Activated CD4-positive, alpha-beta T cell treated with anti-CD3 and anti-CD28 coated beads, Interleukin-2, Interleukin-4, amounts not matched to agents 100 ng/mL and 50 ng/mL, durations not matched to agents 16 hours and 8 hours (primary cell): ENCODE data around the gene SRPK1.
A peak's percentile ranks its signal among the peaks of the same experiment; 100 is the strongest.
"Not testable (repeated sequence)": the region's sequence is repeated elsewhere in the genome, so short reads cannot be mapped to it uniquely, and the experiment has no call there.

ENCODE experiments used
- DNase-seq: peaks from one replicate; pipeline ENCODE4 v3.0.0-alpha.2; 2020; ENCODE audit warnings: low spot score

Gene SRPK1

DNA sequence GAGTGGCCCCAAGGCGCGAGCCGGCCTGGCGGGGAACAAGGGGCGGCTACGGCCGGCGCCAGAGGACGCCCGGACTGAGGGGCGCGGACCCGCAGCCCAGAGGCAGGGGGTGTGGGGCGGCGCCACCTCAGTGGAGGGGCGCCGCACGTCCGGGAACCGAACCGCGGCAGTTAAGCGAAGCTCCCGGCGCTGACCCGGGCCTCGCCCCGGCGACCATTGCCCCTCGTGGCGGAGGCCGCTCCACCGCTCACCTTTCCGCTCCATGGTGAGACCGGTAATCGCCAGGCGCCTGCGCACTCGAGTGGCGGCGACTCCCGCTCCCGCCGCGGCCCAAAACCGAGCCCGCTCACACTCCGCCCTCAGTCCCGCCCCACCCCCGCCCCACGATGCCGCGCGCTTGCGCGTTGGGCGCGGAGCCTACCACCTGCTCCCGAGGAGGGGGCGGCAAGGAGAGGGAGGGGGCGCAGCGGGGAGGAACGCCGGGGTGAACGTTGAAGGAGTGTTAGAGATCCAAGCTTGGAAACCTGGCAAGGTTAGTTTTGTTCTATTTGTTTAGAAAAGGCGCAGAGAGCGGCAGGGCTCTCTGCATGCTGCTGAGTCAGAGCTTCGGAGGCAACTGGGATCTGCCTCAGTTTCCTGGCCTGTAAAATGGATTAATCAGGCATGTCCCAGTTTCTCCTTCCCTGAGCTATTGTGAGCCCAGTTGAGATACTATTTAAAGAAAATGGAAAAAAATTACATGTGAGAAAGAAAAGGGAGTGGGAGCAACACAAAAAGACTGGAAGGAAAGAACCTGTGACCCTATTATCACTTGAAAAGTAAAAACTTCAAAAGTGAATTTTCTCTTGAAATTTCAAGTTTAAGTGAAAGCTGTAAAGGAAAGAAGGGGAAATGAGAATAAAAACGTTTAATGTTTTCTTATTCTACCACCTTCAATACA is at the start of gene SRPK1:
Gene SRPK1 (minus strand): TSS at position 306 of the 940 bp plus-strand sequence. CDS start 42 bp downstream, at position 264.
- peak; percentile 93 for DNase-seq

DNA sequence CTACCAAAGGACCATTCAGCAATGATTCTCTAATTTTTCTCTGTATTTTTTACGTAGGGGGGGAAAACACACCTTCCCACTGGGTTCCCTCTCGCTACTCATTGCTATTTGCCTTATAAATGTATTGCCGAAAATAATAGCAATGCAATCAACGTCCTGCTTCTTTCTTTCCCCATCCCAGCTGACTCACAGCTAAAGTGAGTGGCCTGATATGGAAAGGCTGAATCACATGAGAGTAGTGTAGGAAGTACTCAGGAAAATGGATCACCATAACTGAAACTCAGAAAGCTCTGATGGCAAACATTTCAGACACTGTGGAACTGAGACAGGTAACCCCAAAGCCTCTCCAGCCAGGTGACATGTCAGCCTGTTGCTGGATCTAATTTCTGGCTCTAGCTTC is 49.3 kb upstream of the SRPK1 start:
- DNase-seq = no peak

DNA sequence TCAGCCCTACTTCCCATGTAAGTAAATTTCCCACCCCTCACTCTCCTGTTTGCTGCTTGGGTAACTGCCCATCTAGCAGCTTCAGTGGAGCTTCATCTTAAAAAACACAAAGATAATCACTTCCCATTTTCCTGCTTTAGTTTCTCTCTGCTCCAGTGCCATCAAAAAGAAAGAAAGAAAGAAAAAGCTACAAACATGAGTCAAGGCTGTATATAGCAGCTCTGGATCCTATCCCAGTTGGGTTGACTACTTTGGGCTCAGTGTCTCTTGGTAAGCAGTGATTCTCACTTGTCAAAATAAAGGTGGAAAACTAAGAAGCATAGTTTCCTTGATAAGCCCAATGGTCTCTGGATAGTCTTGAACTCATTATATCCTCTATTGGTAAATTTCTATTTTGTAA is 48.7 kb upstream of the SRPK1 start:
- DNase-seq = no peak

DNA sequence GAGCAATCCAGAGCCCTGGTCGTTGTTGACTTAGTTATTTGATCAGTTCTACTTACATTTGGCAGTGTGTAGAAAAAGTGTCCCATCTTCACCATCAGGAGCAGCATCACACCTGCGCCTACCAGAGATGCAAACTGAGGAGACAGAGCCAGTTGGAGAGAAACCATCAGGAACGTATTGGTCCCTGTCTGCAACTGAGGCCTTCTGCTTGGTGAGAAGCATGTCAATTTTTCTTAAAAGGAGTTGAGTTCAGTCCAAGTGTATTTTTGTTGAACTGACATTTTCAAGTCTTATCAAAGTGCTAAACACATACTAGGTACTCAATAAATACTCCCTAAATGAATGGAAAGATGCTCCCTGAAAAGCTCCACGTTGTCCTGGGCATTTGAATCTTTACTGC is 47.9 kb upstream of the SRPK1 start:
- DNase-seq = no peak

DNA sequence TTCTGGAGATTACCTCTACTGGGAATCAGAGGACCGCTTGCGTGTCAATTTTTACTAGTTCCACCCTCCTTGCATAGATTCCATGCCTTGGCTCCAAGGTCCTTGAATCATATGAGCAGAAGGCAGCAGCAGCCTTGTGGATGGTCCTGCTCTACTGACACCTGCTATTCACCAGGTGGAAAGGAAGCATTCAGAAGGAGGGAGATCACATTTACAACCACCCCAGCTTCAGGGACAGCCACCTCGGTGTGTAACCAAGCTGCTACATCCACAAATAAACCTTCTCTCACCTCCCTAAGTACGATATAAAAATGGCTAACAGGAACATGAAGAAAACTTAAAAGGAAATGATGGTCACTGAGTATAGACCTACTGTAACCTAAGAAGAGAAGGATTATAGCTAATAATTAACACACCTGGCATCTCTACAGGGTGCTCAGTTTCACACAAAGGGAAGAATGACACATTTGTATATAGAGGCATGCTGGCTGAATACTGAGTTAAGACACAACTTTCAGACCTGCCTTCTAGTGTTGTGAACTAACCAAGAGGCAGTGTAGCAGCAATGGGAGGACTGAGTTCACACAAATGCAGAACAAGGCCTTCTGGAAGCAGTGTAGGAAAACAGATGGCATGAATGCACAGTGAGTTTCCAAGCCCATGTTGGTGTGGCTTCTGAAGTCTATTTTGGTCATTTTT is 46.3 kb upstream of the SRPK1 start:
- no peak for DNase-seq

DNA sequence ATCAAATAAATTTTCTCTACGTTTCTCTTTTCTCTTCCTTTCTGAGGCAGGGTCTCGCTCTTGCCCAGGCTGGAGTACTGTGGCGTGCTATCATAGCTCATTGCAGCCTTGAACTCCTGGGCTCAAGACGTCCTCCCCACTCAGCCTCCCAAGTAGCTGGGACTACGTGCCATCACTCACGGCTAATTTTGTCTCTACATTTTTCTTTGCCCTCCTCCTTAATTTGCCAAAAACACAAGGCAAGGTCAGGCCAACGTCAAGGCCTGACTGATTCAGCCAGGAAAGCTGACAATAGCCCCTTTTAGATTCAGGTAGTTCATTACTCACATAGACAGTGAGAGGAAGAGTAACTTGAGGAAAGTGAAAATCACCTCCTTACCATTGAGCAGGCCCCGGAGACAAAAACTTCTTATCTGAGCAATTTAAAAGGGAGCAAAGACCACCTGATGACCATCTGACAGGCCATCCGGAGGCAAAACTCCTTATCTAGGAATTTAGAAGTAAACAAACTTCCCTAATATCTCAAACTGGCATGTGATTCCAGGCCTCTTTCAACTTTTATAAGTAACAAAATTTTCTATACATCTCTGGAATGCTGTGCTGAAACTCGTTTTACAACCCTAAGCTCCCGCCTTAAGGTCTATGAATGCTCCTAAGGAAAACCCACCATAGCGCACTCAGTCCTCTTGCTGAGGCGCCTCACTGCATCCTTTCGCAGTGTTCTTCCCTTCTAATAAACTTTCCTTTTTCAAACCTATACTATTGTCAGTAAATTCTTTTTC is 42.1 kb upstream of the SRPK1 start:
- DNase-seq = no peak

DNA sequence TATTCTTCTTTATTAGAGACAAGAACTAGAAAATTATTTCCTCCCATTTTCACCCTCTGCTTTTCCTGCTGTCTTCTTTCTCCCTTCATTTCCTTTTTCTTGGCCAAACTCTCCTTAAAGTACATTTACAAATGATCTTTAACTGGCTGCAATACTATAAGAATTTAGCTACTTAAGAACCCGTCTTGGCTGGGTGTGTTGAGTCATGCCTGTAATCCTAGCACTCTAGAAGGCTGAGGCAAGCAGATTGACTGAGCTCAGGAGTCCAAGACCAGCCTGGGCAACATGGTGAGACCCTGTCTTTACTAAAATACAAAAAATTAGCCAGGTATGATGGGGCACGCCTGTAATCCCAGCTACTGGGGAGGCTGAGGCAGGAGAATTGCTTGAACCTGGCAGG is 39.3 kb upstream of the SRPK1 start:
- no peak for DNase-seq

DNA sequence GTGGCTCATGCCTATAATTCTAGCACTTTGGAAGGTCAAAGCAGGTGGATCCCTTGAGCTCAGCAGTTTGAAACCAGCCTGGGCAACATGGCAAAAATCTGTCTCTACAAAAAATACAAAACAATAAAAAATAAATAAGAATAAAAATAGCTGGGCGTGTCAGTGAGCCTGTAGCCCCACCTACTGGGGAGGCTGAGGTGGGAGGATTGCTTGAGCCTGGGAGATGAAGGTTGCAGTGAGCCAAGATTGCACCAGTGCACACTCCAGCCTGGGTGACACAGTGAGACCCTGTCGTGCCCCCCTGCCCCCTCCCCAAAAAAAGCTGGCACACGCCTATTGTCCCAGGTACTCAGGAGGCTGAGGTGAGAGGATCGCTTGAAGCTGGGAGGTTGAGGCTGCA is 35.1 kb upstream of the SRPK1 start:
- no peak for DNase-seq

DNA sequence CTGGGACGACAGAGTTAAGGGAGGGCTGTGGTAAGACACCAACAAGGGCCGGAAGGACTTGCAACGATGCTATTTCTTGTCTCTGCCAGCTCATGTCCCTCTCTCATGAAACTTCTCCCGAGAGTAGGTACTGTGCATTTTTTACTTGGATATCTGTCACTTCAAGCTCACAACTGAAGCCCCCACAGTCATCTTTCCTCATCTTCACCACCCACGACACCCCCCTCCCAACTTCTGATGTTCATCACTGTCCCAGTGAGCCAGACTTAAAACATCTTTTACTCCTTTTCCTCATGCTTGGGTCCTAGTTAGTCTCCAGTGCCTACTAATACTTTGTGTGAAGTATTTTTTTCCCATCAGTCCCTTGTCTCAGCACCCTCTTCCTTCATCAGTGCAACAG is 34.6 kb upstream of the SRPK1 start:
- no peak for DNase-seq

DNA sequence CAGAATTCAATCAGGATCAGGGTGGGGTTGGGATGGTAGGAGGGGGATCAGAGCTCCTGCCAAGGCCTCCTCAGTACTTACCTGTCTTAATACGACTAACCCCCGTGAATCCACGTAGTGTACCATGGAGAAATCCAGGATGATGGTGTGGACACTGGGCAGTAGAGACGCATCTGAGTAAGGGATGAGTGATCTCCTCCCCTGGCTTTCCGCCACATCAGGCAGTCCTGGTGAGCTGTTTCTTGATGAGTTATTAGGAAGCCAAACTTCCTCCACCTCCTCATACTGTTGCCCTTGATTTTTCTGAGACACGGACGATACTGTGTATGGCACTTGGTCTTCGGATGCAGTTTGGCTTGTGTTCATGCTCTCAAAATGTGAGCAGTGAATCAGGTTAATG is 34.2 kb upstream of the SRPK1 start:
- no peak for DNase-seq

DNA sequence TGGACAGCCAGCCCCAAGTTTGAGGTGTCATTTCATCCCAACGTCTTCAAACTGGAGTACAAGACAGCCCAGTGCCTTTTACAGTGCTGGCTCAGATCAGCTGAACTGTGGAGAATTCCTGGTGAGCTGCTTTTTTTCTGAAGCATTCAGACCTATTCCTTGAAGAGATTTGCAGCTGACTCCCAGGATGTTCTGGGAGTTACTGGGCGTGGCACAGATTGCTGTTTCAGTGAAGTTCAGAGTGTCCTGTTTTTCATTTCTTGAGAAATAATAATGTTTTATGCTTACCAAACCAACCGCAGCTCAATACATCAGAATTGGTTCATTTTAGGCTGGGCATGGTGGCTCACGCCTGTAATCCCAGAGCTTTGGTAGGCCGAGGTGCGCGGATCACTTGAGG is 33.4 kb upstream of the SRPK1 start:
- no peak for DNase-seq

DNA sequence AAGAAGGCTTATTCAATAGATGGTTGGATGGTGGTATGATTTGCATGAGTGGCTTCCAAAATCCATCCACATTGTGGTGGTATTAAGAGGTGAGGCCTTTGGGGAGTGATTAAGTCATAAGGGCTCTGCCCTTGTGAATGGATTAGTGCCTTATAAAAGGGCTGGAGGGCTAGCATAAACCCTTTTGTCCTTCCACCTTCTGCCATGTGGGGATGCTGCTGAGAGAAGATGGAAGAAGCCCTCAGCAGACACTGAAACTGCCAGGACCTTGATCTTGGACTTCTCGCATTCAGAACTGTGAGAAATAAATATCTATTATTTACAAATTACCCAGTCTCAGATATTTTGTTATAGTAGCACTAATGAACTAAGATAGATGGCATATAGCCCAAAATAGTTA is 27.8 kb upstream of the SRPK1 start:
- no peak for DNase-seq

DNA sequence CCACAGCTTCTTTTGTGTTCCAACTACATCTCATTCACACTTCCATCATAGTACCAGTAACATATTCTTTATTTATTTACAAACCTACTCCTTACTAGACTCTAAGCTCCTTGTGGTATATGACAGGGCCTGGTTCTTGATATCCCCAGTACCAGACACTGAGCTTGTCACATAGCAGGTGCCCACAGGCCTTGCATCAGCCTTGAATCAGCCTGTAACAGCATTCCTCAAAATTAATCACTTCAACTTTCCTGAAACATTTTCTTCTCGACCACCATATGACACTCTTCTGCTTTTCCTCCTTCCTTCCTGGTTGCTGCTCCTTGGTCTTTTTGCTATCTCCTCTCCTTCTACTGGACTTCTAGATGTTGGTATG is 24.7 kb upstream of the SRPK1 start:
- no peak for DNase-seq

DNA sequence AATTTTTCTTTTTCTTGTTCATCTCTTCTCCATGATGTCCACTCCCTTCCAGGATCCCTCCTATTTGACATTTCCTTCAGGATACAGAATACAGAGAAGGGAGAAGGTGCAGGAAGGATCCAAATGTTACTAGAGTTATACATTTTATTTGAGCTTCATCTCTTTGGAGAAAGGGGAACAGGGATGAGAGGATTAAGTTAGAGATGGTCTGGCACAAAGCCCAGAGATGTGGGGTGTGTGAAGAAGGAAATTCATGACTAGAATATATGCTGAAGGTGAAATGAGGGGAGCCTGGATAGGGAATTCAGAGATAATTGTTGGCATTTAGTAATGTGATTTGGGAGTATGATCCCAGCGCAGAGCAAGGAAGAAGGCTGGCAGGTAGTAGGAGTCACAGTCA is 22.5 kb upstream of the SRPK1 start:
- DNase-seq = no peak

DNA sequence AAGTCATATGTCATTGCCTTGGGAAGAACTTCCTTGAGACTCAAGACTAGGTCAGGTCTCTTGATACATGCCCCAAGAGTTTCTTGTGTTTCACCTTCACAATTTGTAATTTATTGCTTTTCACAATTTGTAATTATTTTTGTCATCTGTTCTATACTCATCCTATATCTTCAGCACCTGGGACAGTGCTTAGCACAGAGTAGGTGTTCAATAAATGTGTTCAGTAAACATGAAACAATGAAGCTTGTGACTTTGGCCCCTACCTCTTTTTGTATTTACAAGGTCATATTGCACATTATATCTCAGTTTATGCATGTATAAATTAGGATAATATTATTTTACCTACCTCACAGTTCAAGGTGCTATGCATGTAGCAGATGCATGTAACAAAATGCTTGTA is 21.5 kb upstream of the SRPK1 start:
- no peak for DNase-seq

DNA sequence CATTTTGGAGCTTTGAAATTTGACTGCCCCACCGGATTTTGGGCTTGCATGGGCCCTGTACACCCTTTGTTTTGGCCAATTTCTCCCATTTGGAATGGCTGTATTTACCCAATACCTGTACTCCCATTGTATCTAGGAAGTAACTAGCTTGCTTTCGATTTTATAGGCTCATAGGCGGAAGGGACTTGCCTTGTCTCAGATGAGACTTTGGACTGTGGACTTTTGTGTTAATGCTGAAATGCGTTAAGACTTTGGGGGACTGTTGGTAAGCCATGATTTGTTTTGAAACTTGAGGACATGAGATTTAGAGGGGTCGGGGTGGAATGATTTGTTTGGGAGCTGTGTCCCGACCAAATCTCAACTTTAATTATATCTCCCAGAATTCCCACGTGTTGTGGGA is 20.3 kb upstream of the SRPK1 start:
- not testable (repeated sequence) for DNase-seq

DNA sequence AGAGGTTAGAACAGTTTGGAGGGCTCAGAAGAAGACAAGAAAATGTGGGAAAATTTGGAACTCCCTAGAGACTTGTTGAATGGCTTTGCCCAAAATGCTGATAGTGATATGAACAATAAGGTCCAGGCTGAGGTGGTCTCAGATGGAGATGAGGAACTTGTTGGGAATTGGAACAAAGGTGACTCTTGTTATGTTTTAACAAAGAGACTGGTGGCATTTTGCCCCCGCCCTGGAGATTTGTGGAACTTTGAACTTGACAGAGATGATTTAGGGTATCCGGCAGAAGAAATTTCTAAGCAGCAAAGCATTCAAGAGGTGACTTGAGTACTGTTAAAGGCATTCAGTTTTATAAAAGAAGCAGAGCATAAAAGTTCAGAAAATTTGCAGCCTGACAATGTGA is 19.1 kb upstream of the SRPK1 start:
- not testable (repeated sequence) for DNase-seq

DNA sequence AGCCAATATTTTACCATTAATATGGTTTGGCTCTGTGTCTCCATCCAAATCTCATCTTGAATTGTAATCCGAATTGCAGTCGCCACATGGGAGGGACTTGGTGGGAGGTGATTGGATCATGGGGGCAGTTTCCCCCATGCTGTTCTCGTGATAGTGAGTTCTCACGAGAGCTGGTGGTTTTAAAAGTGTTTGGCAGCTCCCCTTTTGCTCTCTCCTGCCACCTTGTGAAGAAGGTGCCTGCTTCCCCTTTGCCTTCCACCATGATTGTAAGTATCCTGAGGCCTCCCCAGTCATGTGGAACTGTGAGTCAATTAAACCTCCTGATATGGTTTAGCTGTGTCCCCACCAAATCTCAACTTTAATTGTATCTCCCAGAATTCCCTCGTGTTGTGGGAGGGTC is 18.4 kb upstream of the SRPK1 start:
- DNase-seq = not testable (repeated sequence)

DNA sequence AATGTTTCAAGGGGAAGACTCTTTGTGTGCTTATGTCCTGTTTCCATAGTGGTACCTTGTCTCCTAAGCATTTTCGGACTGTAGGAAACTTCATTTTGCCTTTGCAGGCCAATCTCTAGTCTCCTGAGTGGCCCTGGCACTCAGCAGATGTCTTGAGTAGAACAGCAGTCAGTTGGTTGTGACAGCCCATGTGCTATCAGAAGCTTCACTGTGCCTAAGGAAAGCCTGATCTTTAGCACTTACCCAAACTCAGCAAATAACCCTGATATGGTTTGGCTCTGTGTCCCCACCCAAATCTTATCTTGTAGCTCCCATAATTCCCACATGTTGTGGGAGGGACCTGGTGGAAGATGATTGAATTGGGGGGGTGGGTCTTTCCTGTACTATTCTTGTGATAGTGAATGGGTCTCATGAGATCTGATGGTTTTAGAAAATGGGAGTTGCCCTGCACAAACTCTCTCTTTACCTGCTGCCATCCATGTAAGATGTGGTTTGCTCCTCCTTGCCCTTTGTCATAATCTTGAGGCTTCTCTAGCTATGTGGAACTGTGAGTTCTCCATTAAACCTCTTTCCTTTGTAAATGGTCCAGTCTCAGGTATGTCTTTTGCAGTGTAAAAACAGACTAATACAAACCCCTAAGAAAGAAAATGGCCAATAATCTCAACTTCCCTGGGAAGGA is 15.9 kb upstream of the SRPK1 start:
- no peak for DNase-seq

DNA sequence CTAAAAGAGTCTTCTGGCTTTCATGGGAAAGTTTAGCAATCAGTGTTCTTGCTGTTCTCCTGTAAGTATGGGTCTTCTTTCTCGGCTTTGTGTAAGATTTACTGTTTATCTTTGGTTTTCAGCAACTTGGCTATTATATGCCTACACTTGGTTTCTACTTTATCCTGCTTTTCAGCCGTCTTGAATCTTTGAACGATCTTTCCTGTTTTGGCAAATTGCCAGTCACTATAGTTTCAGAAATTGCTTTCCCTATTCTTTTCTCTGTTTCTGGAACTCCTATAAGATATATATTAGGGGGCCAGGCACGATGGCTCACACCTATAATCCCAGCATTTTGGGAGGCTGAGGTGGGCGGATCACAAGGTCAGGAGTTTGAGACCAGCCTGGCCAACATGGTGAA is 14.6 kb upstream of the SRPK1 start:
- DNase-seq = no peak

DNA sequence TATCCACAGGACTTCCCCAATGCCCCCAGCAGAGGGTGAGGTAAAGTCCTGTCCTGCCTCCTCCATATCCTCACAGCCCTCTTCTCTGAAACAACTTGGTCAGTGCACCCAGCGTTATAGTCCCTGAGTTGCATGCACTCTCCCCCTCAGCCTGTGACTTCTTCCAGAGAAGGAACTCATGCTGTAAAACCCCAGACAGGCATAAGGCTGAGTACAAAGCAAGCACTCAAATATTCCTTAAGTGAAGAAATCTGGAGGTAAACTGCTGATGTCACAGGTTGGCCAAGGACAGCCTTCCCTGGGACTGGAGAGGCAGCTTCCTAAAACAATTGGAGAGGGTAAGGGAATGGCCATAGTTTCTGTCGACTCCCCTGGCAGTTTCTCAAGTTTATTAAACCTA is 12.9 kb upstream of the SRPK1 start:
- no peak for DNase-seq

DNA sequence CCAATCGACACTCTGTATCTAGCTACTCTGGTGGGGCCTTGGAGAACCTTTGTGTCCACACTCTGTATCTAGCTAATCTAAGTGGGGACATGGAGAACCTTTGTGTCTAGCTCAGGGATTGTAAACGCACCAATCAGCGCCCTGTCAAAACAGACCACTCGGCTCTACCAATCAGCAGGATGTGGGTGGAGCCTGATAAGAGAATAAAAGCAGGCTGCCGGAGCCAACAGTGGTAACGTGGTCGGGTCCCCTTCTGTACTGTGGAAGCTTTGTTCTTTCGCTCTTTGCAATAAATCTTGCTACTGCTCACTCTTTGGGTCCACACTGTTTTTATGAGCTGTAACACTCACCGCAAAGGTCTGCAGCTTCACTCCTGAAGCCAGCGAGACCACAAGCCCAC is 11.0 kb upstream of the SRPK1 start:
- DNase-seq = not testable (repeated sequence)
